ENCODE data around the gene BCL2L11. TPM values are rescaled to one million over a fixed set of nuclear protein-coding genes. Genes with fewer than 3 reads are reported as not detected.

The BCL2L11 gene
- total RNA-seq, result 1 to 10 TPM; 2.7 to 9.3 TPM

GRCh38 chr2:111120253-111121027 lies at the start of gene BCL2L11:
Gene BCL2L11, plus strand, starts transcription at chr2:111120914. Its CDS starts 2,832 bp downstream, at chr2:111123746.

